Spleen (tissue), 7 donors: ENCODE data around the gene OR2T6.
"Not testable (repeated sequence)": the region's sequence is repeated elsewhere in the genome, so short reads cannot be mapped to it uniquely, and the experiment has no call there.

ENCODE experiments used
- POLR2A ChIP-seq, 3 donors: fragments of 450-650 bp; IDR thresholded peaks; one replicate each; pipeline ENCODE4 v1.5.1; 2017; ENCODE audit warnings: antibody characterized with exemption in 3 of 3, mild to moderate bottlenecking in 1 of 3
- POLR2AphosphoS5 ChIP-seq, 3 donors: sonication (generic); formaldehyde crosslinking; IDR thresholded peaks; one replicate each; pipeline ENCODE4 v1.5.1; 2017; ENCODE audit warnings: antibody characterized with exemption in 3 of 3
- TF ChIP-seq, protein P1 (sequence below), 11 experiments: fragments of 200-600 bp in 7 of 11; fragments of 450-650 bp in 4 of 11; sonication (generic) in 4 of 11; IDR thresholded peaks in 8 of 11; conservative IDR thresholded peaks in 3 of 11; 1 replicate in 7 of 11; 2 replicates in 4 of 11; pipeline versions ENCODE4 v1.4.0 to v1.8.0; 2016 to 2021; ENCODE audit warnings: antibody characterized with exemption in 11 of 11, inconsistent platforms in 4 of 11, mild to moderate bottlenecking in 1 of 11
- donor health status: DM: no; HTN: no; CAD: no; lungs with moderate emphysema.
- donor health status: DM: no; HTN: no; CAD: no.
- donor health status: DM: no; HTN: no; CAD: no.

DNA sequence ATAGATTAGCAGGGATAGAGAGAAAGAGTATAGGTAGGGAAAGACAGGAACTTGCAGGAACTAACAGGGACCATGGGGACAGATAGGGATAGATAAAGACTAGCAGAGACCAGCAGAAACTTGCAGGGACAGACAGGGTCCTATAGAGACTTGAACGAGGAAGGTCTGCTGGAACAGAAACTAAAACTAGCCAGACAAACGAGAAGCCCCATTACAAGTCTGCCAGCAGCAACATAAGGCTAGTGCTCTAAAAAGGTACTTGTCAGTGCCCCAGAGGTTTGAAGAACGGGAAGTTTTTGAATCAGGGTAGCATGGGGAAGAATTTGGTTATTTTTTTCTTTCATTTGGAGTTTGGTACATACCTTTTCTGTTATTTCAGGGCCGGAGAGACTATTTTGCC, 56.7 kb downstream of the OR2T6 start:
- TF ChIP-seq POLR2A, POLR2AphosphoS5 (IDR thresholded peaks at IDR 0.05): not testable (repeated sequence)
- TF ChIP-seq, protein P1, sequence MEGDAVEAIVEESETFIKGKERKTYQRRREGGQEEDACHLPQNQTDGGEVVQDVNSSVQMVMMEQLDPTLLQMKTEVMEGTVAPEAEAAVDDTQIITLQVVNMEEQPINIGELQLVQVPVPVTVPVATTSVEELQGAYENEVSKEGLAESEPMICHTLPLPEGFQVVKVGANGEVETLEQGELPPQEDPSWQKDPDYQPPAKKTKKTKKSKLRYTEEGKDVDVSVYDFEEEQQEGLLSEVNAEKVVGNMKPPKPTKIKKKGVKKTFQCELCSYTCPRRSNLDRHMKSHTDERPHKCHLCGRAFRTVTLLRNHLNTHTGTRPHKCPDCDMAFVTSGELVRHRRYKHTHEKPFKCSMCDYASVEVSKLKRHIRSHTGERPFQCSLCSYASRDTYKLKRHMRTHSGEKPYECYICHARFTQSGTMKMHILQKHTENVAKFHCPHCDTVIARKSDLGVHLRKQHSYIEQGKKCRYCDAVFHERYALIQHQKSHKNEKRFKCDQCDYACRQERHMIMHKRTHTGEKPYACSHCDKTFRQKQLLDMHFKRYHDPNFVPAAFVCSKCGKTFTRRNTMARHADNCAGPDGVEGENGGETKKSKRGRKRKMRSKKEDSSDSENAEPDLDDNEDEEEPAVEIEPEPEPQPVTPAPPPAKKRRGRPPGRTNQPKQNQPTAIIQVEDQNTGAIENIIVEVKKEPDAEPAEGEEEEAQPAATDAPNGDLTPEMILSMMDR (IDR thresholded peaks at IDR 0.05 in 8 of 11, conservative IDR thresholded peaks at IDR 0.05 in 3 of 11): not testable (repeated sequence)
